ACC112 (cell line): Measurements from ENCODE around the gene CHST11.

Experiments
- H2AFZ ChIP-seq: fragments of 200-600 bp; sonication (generic); one replicate; pipeline ENCODE4 v1.6.0; 2017; ENCODE audit warnings: antibody characterized with exemption, low read length; ENCODE audit not compliant: unreplicated experiment
- H3K27ac ChIP-seq: fragments of 200-600 bp; sonication (generic); 2 replicates; pipeline ENCODE4 v1.5.1; 2014; ENCODE audit warnings: low read depth, mild to moderate bottlenecking, antibody characterized with exemption, low read length, moderate library complexity
- H3K27me3 ChIP-seq: fragments of 200-600 bp; sonication (generic); 2 replicates; pipeline ENCODE4 v1.6.1; 2014; ENCODE audit warnings: mild to moderate bottlenecking, antibody characterized with exemption, low read length, moderate library complexity, mixed read lengths; ENCODE audit not compliant: insufficient read depth
- H3K36me3 ChIP-seq: fragments of 200-600 bp; sonication (generic); 2 replicates; pipeline ENCODE4 v1.6.1; 2016; ENCODE audit warnings: mild to moderate bottlenecking, antibody characterized with exemption, low read length, moderate library complexity, mixed read lengths; ENCODE audit not compliant: insufficient read depth
- H3K4me1 ChIP-seq: fragments of 200-600 bp; sonication (generic); one replicate; pipeline ENCODE4 v1.6.1; 2016; ENCODE audit warnings: low read length, mixed read lengths; ENCODE audit not compliant: insufficient read depth, unreplicated experiment, control insufficient read depth
- H3K4me3 ChIP-seq: fragments of 200-600 bp; sonication (generic); 2 replicates; pipeline ENCODE4 v1.5.1; 2014; ENCODE audit warnings: mild to moderate bottlenecking, low read depth, low read length
- H3K79me2 ChIP-seq: fragments of 200-600 bp; sonication (generic); one replicate; pipeline ENCODE4 v1.6.0; 2016; ENCODE audit warnings: low read length; ENCODE audit not compliant: control insufficient read depth, unreplicated experiment, insufficient read depth

The CHST11 gene

GRCh38 chr12:104469066-104469465 lies 12.3 kb downstream of the CHST11 start:
- no peaks in the 10 kb centered on the region for H3K27me3 ChIP-seq
- no peak overlapping the region for H3K27ac ChIP-seq
- peaks cover 4% of the 10 kb centered on the region for H3K4me1 ChIP-seq
- no peak overlapping the region for H2AFZ ChIP-seq
- H3K79me2 ChIP-seq: peaks cover 32% of the 10 kb centered on the region
- H3K36me3 ChIP-seq: no peaks in the 10 kb centered on the region
- H3K4me3 ChIP-seq: no peak overlapping the region

- Histone ChIP-seq H3K36me3 (no peaks in the 10 kb centered on the region), H3K4me1 (peaks cover 4% of the 10 kb centered on the region), H3K27me3 (no peaks in the 10 kb centered on the region), H3K27ac (no peak overlapping the region), H3K79me2 (peaks cover 32% of the 10 kb centered on the region), H2AFZ (no peak overlapping the region), H3K4me3 (no peak overlapping the region)
Observed at GRCh38 chr12:104469523-104469922, 12.8 kb downstream of the CHST11 start.

GRCh38 chr12:104470521-104470920 lies 13.8 kb downstream of the CHST11 start:
- Histone ChIP-seq H3K4me1 (no peaks in the 10 kb centered on the region), H3K27ac (no peak overlapping the region), H3K79me2 (peaks cover 26% of the 10 kb centered on the region), H3K36me3 (no peaks in the 10 kb centered on the region), H3K27me3 (no peaks in the 10 kb centered on the region), H2AFZ (no peak overlapping the region), H3K4me3 (no peak overlapping the region)

DNA sequence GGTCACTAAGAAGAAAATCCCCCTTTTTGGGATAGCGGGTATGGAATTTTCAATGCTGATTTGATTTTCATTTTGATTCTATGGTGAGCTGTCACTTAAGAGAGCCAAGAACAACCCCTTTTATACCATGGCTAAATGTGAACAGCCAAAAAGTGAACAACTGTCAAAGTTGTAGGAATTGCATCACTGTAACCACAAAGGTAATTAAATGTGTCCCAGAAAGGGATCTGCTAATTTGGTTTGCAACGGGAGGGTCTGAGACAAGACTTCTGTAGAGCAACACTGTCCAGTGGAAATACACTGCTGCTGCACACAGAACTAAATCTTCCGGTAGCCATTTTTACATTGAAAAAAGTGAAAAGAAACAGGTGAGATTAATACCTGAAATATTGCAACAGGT lies 14.6 kb downstream of the CHST11 start:
- no peaks in the 10 kb centered on the region for H3K27me3 ChIP-seq
- H3K36me3 ChIP-seq: no peaks in the 10 kb centered on the region
- H3K4me1 ChIP-seq: no peaks in the 10 kb centered on the region
- H2AFZ ChIP-seq: no peak overlapping the region
- no peak overlapping the region for H3K27ac ChIP-seq
- no peak overlapping the region for H3K4me3 ChIP-seq
- H3K79me2 ChIP-seq: peaks cover 25% of the 10 kb centered on the region

DNA sequence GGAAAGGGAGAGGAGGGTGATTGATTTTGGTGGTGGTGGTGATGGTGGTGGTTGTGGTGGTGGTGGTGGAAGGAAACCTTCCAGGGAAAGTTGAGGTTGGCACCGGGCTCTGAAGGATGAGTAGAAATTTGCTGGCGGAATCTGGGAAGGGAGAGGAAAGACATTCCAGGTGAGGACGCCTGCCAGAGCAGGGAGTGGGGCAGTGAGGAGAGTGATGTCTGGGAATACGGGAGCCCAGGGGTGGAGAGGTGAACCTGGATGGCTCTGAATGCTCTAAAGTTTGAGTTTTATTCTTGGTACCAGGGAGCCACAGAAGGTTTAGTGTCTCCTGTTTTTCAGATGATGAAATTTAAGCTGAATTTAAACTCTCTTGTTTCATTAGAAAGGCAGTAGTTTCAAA lies 16.0 kb downstream of the CHST11 start:
- no peaks in the 10 kb centered on the region for H3K36me3 ChIP-seq
- no peaks in the 10 kb centered on the region for H3K27me3 ChIP-seq
- H3K79me2 ChIP-seq: peaks cover 24% of the 10 kb centered on the region
- no peak overlapping the region for H3K27ac ChIP-seq
- H3K4me3 ChIP-seq: no peak overlapping the region
- no peaks in the 10 kb centered on the region for H3K4me1 ChIP-seq
- H2AFZ ChIP-seq: no peak overlapping the region

GRCh38 chr12:104473374-104473983 lies 16.7 kb downstream of the CHST11 start:
- H3K79me2 ChIP-seq: peaks cover 24% of the 10 kb centered on the region
- no peaks in the 10 kb centered on the region for H3K36me3 ChIP-seq
- H2AFZ ChIP-seq: no peak overlapping the region
- H3K27ac ChIP-seq: no peak overlapping the region
- H3K4me1 ChIP-seq: no peaks in the 10 kb centered on the region
- H3K27me3 ChIP-seq: no peaks in the 10 kb centered on the region
- H3K4me3 ChIP-seq: no peak overlapping the region

GRCh38 chr12:104475271-104475670 lies 18.5 kb downstream of the CHST11 start:
- H3K4me3 ChIP-seq: no peak overlapping the region
- H2AFZ ChIP-seq: no peak overlapping the region
- H3K4me1 ChIP-seq: peaks cover 4% of the 10 kb centered on the region
- no peak overlapping the region for H3K27ac ChIP-seq
- no peaks in the 10 kb centered on the region for H3K27me3 ChIP-seq
- H3K79me2 ChIP-seq: peaks cover 16% of the 10 kb centered on the region
- H3K36me3 ChIP-seq: no peaks in the 10 kb centered on the region

- no peaks in the 10 kb centered on the region for H3K36me3 ChIP-seq
- peaks cover 10% of the 10 kb centered on the region for H3K79me2 ChIP-seq
- no peaks in the 10 kb centered on the region for H3K27me3 ChIP-seq
- H3K4me1 ChIP-seq: peaks cover 16% of the 10 kb centered on the region
- H3K4me3 ChIP-seq: no peak overlapping the region
- no peak overlapping the region for H2AFZ ChIP-seq
- H3K27ac ChIP-seq: no peak overlapping the region
Observed at GRCh38 chr12:104477510-104478390, 21.0 kb downstream of the CHST11 start.

DNA sequence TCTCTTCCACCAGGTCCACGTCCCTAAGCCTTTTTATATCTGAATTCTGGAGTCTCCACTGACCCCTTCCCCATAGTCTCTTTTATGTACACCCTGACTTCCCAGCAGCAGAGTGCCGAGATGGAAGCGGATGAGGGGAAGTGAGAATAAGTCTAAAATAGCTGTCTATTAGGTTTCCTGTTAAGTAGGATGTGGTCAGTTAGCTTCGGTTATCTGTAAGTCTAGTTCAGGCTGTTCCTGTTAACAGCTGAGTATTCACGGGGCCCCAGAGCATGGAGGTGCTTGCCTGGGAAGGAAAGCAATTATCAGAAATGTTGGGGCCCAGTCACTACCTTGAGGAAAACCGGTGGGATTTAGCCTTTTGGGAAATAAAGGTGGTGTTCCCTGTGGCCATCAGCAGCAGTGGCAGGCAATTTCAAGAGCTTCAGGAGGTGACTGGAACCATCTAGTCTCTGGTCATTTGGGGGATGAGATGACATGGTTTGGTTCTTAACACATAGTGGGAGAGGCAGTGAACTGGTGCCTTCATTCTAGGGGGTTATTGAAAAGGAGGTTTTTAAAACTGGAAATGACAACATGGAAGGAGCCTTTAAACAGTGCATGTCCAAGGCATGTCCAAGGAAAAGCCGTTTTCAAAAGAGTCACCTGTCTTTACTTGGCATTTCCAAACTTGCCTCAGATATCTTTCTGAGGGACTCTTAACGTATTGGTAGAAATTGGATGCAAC lies 21.8 kb downstream of the CHST11 start:
- peaks cover 12% of the 10 kb centered on the region for H3K79me2 ChIP-seq
- H3K27me3 ChIP-seq: no peaks in the 10 kb centered on the region
- H3K4me1 ChIP-seq: peaks cover 16% of the 10 kb centered on the region
- H3K27ac ChIP-seq: no peak overlapping the region
- no peak overlapping the region for H3K4me3 ChIP-seq
- H2AFZ ChIP-seq: no peak overlapping the region
- H3K36me3 ChIP-seq: no peaks in the 10 kb centered on the region

DNA sequence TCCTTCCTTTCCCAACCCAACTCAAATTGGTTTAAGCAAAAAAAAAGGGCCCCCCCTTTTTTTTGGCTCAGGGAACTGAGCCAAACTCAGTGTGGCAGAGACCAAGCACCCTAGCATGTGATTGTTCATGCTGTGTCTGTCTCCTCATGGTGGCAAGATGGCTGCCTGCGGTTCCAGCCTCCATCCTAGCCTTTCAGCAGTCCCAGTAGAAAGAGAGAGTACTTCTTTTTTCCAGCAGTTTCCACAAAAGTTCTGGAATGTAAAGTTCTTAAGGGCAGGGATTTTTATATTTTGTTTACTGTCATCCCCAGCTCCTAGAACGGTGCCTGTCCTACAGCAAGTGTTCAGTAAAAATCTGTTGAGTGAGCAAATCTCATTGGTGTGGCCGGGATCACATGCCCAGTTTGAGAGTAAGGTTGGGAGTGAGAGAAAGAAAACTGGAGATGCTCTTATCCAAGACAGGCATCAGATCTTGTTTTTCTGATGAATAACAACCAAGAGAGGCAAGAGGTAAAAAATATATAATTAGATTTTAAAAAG lies 22.4 kb downstream of the CHST11 start:
- Histone ChIP-seq H3K36me3 (no peaks in the 10 kb centered on the region), H3K27ac (no peak overlapping the region), H3K4me1 (peaks cover 16% of the 10 kb centered on the region), H3K4me3 (no peak overlapping the region), H2AFZ (no peak overlapping the region), H3K27me3 (no peaks in the 10 kb centered on the region), H3K79me2 (peaks cover 17% of the 10 kb centered on the region)
